Limb (tissue), 2 donors: ENCODE results near the gene DGKZ.
A peak's percentile ranks its signal among the peaks of the same experiment; 100 is the strongest.

ENCODE experiments used
- DNase-seq, 2 donors: peaks; one replicate each; pipeline ENCODE4 v3.0.0-alpha.2; 2016; ENCODE audit errors: extremely low spot score in 2 of 2

Gene DGKZ

GRCh38 chr11:46327829-46328228 lies 19.4 kb upstream of the DGKZ start:
- no peak for DNase-seq

- no peak for DNase-seq
These were observed 17.1 kb upstream of the DGKZ start for GRCh38 chr11:46330154-46330553.

GRCh38 chr11:46330563-46331281 lies 16.5 kb upstream of the DGKZ start:
- DNase-seq: peak in 1 of 2 donors; percentile 57

- peak in 1 of 2 donors; percentile 22 for DNase-seq
These were observed 15.8 kb upstream of the DGKZ start for GRCh38 chr11:46331282-46331984.

- no peak for DNase-seq
These were observed 15.1 kb upstream of the DGKZ start for GRCh38 chr11:46332093-46332567.

GRCh38 chr11:46332568-46333393 lies 14.5 kb upstream of the DGKZ start:
- peak in 1 of 2 donors; percentile 61 for DNase-seq

GRCh38 chr11:46333394-46333947 lies 13.8 kb upstream of the DGKZ start:
- DNase-seq: peak in 1 of 2 donors; percentile 48

- no peak for DNase-seq
These were observed 13.1 kb upstream of the DGKZ start for GRCh38 chr11:46334211-46334610.

- no peak for DNase-seq
These were observed 12.0 kb upstream of the DGKZ start for GRCh38 chr11:46335271-46335670.

GRCh38 chr11:46335890-46336562 lies 11.2 kb upstream of the DGKZ start:
- peak in 1 of 2 donors; percentile 50 for DNase-seq

GRCh38 chr11:46336563-46337180 lies 10.6 kb upstream of the DGKZ start:
- no peak for DNase-seq

GRCh38 chr11:46337626-46338345 lies 9.5 kb upstream of the DGKZ start:
- no peak for DNase-seq

GRCh38 chr11:46338636-46338987 lies 8.7 kb upstream of the DGKZ start:
- DNase-seq: peak in 1 of 2 donors; percentile 25

- DNase-seq: peak in 1 of 2 donors; percentile 55
These were observed 8.1 kb upstream of the DGKZ start for GRCh38 chr11:46338988-46339666.

- no peak for DNase-seq
These were observed 7.4 kb upstream of the DGKZ start for GRCh38 chr11:46339816-46340215.

- no peak for DNase-seq
These were observed 5.8 kb upstream of the DGKZ start for GRCh38 chr11:46341454-46341853.

- peak; percentile 52 to 62 for DNase-seq
These were observed 5.0 kb upstream of the DGKZ start for GRCh38 chr11:46342239-46342638.

GRCh38 chr11:46343520-46343919 lies 3.7 kb upstream of the DGKZ start:
- DNase-seq: no peak

- peak in 1 of 2 donors; percentile 32 for DNase-seq
These were observed 2.1 kb upstream of the DGKZ start for GRCh38 chr11:46345131-46345597.
